ENCODE measurements around the gene UCN. TPM values are rescaled to one million over a fixed set of nuclear protein-coding genes. Genes with fewer than 3 reads are reported as not detected.

UCN gene
- total and polyA plus RNA-seq, 2 donors (not counting 3 experiments of a cell fraction or from before 2014, with no cell fraction given): 0.75 to 1.2 TPM

DNA sequence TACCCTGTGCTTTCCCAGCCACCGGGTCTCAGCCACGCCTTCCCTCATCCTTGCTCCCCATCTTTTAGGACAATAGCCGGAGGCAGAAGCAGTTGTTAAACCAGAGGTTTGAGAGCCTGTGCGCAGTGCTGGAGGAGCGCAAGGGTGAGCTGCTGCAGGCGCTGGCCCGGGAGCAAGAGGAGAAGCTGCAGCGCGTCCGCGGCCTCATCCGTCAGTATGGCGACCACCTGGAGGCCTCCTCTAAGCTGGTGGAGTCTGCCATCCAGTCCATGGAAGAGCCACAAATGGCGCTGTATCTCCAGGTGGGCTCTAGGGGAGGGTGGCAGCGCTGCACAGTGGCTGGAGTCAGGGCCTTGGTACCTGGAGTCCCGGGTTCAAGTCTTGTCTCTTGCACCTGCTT is 2.7 kb downstream of the UCN start:
- no TSS peak for BruUV-seq (replicated peaks)
- ChIA-PET POLR2A (no interaction called here), CTCF (interaction anchor here (1.0 to 6.7 kb wide), 7 partner anchors 13 to 208 kb away, joined by 3 to 115 read pairs (median 4); partner anchors contain the start of genes CAD and TRIM54)
- peaks cover 8% of the 10 kb centered on the region for H3K4me1 ChIP-seq (ENCODE audit: control insufficient read depth, extremely low read depth, insufficient read depth, low read length)
- TF ChIP-seq GATA2 (IDR thresholded peaks at IDR 0.05; ENCODE audit: insufficient read depth, insufficient read length, low read depth, low read length) (no peak), POLR2AphosphoS5 (IDR thresholded peaks at IDR 0.05; ENCODE audit: insufficient read depth, low read depth, low read length) (no peak), POLR2A (IDR thresholded peaks at IDR 0.05; ENCODE audit: low read depth, low read length) (no peak), FOS (IDR thresholded peaks at IDR 0.05; ENCODE audit: borderline replicate concordance, insufficient read depth, low read length) (no peak), MYC (IDR thresholded peaks at IDR 0.05; ENCODE audit: low read depth, low read length) (no peak), EZH2 (IDR thresholded peaks at IDR 0.05; ENCODE audit: borderline replicate concordance, low read depth, low read length, severe bottlenecking) (no peak)
- TF ChIP-seq, protein P1, sequence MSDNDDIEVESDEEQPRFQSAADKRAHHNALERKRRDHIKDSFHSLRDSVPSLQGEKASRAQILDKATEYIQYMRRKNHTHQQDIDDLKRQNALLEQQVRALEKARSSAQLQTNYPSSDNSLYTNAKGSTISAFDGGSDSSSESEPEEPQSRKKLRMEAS (IDR thresholded peaks at IDR 0.05; ENCODE audit: insufficient read depth, insufficient read length): no peak
- no peak overlapping the region for H2AFZ ChIP-seq (ENCODE audit: low read depth, low read length)
- DNase-seq (ENCODE audit: low read depth, low spot score) (no peak), FAIRE-seq (no peak)
- H4K20me1 ChIP-seq (replicated peaks; ENCODE audit: control insufficient read depth, extremely low read depth, insufficient read depth, low read length): no peaks in the 10 kb centered on the region
- H3K27ac ChIP-seq (ENCODE audit: insufficient read depth, low read depth, low read length): no peak overlapping the region
- no peaks in the 10 kb centered on the region for H3K9me3 ChIP-seq (replicated peaks; ENCODE audit: control insufficient read depth, insufficient read depth, low read length)
- no peaks in the 10 kb centered on the region for H3K9me1 ChIP-seq (replicated peaks; ENCODE audit: control insufficient read depth, extremely low read depth, insufficient read depth, low read length)
- intact Hi-C loops (cut with micrococcal nuclease): no loop called here
- H3K79me2 ChIP-seq (ENCODE audit: control insufficient read depth, insufficient read depth, low read length): no peaks in the 10 kb centered on the region
- H3K36me3 ChIP-seq (ENCODE audit: control insufficient read depth in 2 of 2, extremely low read depth in 1 of 2, insufficient read depth in 2 of 2, low read length in 2 of 2): no peaks in the 10 kb centered on the region
- no peak overlapping the region for H3K4me2 ChIP-seq (ENCODE audit: insufficient read depth, low read length)
- H3K27me3 ChIP-seq (ENCODE audit: control insufficient read depth in 2 of 2, insufficient read depth in 2 of 2, low read length in 2 of 2): peaks cover 25 to 41% of the 10 kb centered on the region in 2 experiments
- no peak overlapping the region for H3K4me3 ChIP-seq (replicated peaks in 1 of 3; ENCODE audit: insufficient read depth in 1 of 3, low read depth in 1 of 3, low read length in 3 of 3)
- dilution Hi-C loops (cut with MboI; ENCODE audit: extremely low pct_ligation_motif_present, low sequenced_read_pairs): no loop called here
- H3K9ac ChIP-seq (replicated peaks; ENCODE audit: extremely low read depth, insufficient read depth, low read length): no peak overlapping the region

Measured in endothelial cell of umbilical vein (primary cell).